Activated CD4-positive, alpha-beta T cell treated with anti-CD3 and anti-CD28 coated beads, Interleukin-2, Interleukin-4, amounts not matched to agents 100 ng/mL and 50 ng/mL, durations not matched to agents 16 hours and 8 hours (primary cell): ENCODE data around the gene RAMACL.
"Not testable (repeated sequence)": the region's sequence is repeated elsewhere in the genome, so short reads cannot be mapped to it uniquely, and the experiment has no call there.

Experiments used
- DNase-seq: peaks from one replicate; pipeline ENCODE4 v3.0.0-alpha.2; 2020; ENCODE audit warnings: low spot score

Gene RAMACL

DNA sequence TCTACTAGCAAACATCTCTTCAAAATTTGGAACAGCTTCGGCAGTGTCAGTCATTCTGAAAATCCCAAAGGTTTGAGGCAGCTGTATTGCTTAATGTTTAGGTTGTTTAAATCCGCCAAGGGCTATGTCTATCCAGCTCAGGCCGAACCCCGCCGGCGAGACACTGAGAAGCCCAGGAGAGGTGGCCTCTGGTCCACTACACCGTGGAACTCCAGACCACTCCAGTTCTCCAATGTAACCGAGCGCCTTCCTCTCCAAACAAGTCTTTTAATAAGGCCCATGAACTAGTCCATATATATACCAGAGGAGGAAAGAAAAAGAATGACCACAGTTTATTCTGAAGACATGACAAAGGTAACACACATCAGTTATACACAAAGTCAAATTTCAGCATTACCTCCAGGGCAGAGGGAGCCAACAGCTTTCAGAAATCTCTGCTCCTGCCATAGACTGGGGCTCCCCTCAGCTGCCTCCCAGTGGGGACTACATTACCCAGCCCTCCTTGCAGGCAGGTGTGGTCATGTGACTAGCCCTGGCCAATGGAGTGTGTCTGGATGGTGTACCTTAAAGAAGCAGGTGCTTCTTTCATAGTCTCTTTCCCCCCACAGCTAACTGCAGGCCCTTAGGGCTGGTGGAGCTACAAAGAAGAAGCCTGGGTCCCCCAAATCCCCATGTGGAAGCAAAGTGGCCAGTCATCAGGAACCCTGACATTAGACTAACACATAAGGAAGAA lies at the start of gene RAMACL:
Gene RAMACL, minus strand, starts transcription at position 255 of the 733 bp plus-strand sequence. Its CDS starts 201 bp downstream, at position 54.
- peak; percentile 49 for DNase-seq

DNA sequence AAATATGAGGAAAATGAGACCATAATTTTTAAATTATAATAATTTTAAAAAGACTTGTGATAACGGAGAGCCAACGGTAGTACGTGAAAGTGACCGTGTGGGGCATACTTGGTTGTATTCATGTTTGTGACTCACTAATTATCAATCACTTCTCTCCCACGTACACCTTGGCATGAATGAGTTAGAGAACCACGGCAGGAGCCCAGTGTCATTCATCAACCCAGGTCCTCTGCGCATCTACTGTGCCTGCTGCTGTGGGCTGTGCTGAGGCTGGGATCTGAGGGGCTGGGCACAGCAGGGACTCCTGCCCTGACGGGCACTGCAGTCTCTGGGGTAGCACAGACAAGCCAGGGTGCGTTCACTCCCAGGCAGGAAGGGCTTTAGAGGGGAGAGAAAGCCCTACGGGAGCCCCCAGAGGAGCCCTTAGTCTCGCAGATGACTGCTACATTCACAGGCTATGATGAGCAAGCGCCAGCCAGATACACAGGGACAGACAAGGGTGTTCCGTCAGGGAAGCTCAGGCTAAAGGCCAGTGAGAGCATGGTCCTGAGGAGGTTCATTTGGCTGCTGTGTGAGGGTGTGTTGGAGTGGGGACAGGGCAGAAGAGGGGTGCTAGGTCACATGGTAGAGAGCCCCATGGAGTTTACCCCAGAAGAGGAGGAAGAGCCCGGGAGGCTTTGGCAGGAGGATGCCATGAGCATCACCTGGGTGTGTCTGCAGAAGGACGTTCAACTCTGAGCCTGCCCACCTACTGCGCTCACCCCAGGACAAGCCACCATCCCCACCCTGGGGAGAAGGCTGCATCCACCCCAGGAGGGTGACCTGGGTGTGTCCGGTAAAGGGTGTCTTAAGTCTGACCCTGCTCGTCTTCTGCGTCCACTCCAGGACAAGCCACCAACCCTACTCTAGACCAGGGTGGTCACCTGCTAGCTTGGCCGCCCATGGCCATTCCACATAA lies 48.8 kb upstream of the RAMACL start:
- DNase-seq = no peak

DNA sequence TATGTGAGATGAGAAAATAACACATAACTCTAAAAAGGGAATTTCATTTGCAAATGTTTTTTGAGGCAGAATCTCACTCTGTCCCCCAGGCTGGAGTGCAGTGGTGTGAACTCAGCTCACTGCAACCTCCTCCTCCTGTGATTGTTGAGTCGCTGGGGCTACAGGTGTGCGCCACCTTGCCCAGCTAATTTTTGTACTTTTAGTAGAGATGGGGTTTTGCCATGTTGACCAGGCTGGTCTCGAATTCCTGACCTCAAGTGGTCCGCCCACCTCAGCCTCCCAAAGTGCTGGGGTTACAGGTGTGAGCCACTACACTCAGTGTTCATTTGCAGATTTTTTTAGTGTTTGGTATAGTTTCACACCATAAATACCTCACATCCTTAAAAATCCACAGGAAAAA lies 48.1 kb upstream of the RAMACL start:
- DNase-seq = not testable (repeated sequence)

DNA sequence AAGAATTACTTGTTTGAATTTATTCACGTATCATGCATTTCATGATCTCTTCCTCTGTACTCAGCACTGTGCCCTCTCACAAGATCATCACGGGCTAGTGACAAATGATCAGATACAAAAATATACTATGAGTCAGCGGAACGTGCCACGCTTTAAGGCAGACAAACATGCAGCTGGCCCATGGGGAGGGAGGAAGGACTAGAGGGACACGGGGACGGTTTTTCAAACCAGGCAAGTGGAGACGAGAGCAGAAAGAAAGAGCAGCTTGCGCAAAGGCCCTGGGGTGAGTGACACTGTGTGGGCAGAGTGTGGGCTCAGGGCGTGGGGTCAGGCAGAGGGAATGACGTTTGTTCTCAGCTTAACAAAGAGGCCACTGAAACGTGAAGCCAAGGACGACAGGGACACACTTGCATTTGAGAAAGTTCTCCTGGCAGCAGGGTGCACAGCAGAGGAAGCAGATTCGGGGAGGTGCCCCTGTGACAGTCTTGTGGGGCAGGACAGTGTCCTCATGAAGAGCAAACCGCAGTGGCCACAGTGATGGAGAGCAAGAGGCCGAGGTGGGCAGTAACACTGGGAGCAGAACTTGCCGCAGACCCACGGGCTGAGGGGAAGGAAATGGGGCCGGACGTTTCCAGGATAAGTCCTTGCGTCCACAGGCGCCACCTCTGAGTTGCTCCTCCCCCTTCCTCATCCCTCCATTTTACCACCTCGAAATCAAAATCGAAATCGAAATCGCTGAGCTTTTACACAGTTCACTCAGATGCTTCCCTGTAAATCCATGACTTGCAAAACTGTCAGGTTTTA lies 47.5 kb upstream of the RAMACL start:
- no peak for DNase-seq

DNA sequence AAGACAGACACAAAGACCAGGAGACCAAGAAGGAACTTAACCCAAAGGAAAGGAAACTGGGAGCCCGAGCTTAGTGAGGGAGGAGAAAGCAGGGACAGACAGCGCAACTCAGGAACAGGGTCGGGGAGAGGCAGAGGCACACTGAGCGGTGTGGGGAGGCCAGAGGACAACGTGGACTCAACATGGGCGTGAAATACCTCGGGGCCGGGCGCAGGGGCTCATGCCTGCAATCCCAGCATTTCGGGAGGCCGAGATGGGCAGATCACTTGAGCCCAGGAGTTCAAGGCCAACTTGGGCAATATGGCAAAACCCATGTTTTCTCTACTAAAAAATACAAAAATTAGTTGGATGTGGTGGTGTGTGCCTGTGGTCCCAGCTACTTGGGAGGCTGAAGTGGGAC lies 46.3 kb upstream of the RAMACL start:
- DNase-seq = no peak

DNA sequence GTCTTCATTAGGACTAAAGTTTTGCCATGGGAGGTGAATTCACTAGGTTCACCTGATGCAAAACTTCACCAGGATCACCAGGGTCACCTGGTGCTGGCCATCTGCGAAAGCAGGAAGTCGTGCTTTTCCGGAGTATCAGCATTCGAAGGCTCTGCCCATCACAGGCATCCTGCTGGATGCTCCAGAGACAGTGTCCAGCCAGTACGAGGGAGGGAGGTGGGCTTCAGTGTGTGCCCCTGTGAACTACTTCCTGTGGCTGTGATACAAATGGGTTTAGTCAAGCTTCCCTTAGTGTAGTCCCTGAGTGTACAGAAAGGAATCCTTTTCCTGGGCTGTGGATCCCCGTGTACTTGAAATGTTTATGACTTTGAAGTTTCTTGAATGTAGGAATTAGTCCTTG lies 44.0 kb upstream of the RAMACL start:
- no peak for DNase-seq

DNA sequence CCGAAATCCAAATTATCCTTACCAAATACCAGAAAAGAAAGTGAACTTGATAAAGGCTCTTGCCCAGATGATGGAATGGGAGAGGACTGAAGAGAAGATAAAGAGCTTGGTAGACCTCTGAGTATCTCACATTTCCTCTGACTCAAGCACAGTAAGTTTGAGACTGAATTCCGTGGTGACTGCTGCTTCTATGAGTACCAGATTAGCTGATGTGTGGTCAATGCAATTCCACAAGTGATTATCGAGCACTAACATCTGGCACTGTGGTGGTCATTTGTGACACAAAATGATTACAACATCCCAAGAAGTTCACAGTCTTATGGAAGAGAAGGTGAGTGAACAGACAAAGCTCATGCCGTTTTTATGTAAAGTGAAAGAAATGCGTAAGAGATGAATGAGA lies 43.1 kb upstream of the RAMACL start:
- no peak for DNase-seq

DNA sequence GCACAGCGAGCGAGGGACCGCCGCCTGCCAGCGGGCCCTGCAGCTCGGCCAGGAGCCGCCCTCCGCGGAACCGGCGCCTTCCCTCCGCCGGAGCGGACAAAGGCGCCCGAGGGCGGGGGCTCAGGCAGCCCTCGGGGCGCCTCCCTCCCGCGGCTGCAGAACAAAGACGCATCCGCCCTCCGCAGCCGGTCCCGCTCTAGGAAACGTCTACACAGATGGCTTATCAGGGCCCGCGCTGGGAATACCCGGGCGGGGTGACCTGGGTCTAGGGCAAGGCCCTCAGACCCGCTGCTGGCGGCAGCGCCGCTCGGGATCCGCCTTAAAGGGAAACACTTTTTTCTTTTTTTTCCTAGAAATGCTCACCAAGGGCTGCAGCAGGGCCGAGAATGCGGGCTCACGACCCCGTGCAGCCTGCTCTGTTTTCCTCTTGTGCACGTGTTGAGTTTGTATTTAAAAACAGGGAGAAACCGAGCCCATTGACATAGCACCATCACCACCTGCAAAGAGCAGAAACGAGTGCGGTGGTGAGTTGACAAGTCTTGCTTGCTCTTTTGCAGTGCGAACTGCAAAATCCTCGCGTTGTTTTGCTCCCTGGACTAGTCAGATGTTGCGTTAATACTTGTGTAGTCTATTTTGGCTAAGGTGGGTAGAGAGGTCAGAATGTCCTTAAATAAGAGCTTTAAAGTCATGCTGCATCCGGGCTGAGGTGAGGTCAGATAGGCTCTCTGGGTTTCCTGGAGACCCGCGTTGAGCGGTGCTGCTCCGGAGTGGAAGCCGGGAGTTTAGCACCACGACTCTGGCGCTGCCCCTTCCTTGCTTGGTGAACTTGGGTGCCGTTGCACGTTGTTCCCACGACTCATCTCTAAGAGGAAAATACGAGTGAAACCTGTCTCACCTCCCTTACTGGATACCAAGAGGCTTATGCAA lies 41.7 kb upstream of the RAMACL start:
- DNase-seq = peak; percentile 23

DNA sequence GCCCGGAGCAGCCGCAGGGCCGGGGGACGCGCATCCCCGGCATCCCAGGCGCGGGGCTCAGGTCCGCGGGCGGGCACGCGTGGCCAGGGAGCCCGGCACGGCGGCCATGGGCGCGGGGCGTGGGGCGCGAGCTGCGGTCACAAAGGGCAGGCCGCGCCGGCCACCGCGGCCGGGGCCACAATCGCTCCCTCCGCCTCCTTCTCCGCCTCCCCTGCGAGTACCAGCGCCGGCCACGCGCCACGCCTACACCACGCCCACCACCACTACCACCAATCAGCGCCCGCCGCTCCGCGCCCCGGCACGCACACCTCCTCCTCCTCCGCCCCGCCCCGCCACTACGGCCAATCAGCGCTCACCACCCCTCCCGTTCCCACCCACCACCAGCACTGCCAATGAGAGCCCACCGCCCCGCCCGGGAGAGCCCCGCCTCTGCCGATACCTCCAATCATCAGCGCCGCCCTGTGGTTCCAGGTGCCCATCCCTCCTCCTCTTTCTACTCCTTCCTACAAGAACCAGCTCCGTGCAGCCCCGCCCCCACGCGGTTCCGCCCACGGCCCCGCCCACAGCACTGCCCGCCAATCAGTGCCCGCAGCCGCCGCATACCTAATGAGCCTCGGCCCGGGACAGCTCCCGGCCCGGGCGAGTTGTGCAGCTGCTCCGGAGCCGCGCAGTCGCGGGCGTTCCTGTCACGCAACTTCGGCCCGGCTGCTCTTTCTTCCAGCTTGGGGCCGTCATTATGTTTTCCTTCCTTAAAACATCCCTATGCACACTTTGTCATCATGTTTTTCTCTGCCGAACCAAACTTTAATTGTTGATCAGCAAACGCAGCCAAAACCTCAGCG lies 40.8 kb upstream of the RAMACL start, which contains the start of gene RPS6KA2:
Gene RPS6KA2, minus strand, starts transcription at position 219 of the 842 bp plus-strand sequence. CDS start 232 bp downstream, outside the sequence.
- peak; percentile 100 for DNase-seq

DNA sequence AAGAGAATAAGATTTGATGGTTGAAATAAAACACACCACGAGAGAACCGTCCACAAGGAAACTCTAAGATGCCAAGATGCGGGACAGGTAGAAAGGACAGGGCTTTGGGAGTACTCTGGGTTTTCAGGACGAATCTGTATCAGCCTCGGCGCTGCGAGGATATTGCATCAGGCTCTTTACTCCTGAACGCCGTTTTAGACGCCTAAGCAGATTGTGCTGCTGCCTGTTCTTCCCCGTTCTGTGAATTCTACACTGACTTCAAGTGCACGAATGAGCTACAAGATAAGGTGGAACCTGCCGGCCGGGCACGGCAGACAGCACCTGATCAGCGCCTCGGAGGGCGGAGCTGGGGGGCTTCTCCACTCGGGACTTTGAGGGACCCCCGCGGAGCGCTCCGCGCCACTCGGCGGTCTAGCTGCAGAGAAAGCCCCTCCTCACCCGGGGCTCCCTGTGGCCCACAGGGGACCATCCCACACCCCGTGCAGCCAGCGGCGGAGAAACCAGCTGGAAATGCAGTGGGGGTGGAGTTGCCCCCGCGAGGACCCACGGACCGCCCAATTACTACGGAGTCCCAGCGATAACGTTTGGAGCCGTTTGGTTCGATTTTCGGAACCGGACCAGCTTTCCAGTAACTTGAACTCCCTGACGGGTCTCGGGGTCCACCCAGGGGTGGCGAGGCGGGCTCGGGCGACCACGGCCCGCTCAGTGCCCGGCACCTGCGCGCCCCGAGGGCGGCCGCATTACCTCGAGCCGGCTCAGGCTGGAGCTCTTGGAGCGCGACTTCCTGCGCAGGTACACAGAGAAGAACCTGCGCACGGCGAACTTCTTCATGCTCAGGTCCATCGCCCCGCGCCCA lies 39.9 kb upstream of the RAMACL start:
- no peak for DNase-seq

DNA sequence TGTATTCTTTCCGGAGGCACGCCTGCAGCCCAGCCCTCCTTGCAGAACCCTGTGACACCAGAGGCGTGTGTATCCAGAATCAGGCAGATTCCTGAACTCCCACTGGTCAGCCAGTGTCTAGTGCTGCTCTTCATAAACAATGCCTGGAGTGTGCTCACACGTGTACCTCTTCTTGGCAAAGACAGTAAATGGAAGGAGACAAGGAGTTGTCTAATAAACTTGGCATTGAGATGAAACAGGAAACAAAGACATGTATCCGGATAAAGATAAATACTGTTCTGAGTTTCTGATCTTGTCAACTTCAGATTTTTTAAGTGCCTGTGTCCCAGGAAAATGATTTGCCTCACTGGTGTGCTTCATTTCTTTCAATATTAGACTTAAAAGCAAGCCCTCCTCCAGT lies 38.9 kb upstream of the RAMACL start:
- DNase-seq = no peak

DNA sequence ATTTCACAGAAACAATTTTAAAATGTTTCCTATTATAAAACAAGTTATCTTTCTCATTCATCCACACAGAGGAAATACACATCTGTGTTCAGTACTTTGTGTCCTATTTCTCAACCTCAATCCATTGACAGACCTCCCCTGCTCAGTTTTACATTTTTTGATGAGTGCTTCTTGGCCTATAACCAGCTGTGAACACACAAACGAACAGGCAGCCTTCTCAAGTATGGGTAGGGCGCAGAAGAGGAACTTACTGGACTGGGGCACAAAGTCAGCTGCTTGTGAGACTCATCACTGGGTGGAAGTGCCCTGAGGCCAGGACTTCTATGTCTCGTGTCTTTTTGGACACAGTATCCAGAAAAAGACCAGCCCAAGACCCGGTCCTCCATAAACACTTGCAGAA lies 37.8 kb upstream of the RAMACL start:
- no peak for DNase-seq

DNA sequence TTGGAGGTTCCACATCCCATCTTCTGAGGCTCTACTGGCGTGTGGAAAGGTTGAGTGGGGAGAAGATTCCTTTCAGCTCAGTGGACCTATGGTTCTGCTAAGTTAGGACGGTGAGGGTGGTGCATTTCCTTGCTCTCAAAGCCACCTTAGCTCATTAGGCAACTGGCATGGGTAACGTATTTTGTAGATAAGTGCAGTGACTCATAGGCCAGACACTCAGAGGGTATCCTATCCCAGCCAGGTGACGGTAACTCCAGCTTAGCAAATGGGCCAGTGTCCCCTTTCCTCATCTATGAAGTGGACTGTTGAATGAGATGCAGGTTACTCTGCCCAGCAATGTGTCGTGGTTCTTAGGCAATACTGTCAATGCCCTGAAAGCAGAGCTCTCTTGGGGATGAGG lies 36.8 kb upstream of the RAMACL start:
- no peak for DNase-seq

DNA sequence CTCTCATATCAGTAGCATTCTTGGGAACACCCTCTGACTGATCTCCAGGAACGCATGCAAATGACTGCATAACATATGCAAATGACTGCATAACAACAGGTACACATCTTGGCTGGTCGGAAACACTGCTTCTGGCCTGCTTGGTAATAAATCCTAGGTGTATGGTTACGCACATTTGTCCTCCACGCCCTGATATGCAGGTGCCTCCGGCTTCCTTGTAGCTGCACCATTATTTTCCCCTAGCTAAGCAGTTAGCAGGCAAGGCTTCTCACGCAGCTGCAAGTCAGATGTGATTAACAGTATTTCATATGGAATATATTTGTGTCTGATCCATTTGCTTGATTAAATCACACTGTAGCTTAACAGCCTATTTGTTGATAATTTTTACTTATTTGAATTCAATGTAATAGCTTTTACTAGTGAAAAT lies 34.6 kb upstream of the RAMACL start:
- no peak for DNase-seq

DNA sequence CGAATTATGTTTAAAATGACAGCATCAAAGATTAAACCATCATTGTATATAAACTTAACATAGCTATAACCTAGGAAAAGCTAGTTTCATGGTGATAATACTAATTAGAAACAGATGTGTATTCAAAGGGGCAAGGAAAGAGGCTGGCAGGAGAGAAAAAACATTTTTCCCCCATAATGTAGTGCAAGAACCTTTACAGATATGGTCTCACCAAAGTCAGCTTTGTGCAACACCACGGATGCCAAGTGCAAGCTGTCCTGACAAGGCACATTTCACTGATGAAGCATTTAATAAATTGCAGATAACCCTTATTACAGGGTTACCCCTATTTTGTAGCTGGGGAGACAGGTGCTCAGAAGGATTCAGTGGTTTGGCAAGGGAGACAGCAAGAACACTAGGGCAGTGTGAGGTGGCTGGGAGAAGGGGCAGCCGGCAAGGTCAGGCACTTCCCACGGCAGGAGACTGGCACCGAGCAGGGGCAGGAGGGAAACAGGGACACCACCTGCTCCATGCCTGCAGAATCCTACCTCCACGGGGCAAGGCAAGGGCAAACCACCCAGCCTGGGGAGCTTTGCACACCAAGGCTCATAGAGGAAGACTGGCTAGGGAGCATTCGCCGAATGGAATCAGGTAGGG lies 34.1 kb upstream of the RAMACL start:
- no peak for DNase-seq

DNA sequence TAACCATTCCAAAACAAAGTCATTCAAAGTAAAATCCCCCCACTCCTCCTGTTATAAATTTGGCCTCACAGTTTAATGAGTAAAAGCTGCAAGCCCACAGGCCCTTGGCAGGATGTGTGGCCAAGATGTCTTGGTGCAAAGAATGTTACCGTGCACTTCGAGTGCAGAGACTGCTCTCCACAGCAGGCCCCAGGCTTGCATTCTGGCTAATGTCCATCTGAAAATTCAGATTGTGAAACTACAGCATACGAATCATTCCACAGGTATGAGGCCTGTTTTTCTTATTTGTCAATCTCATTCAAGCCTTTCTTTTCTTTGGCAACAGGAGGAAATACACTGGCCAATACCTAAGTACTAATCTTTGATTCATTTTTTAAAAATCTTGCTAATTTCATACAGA lies 33.4 kb upstream of the RAMACL start:
- DNase-seq = no peak

DNA sequence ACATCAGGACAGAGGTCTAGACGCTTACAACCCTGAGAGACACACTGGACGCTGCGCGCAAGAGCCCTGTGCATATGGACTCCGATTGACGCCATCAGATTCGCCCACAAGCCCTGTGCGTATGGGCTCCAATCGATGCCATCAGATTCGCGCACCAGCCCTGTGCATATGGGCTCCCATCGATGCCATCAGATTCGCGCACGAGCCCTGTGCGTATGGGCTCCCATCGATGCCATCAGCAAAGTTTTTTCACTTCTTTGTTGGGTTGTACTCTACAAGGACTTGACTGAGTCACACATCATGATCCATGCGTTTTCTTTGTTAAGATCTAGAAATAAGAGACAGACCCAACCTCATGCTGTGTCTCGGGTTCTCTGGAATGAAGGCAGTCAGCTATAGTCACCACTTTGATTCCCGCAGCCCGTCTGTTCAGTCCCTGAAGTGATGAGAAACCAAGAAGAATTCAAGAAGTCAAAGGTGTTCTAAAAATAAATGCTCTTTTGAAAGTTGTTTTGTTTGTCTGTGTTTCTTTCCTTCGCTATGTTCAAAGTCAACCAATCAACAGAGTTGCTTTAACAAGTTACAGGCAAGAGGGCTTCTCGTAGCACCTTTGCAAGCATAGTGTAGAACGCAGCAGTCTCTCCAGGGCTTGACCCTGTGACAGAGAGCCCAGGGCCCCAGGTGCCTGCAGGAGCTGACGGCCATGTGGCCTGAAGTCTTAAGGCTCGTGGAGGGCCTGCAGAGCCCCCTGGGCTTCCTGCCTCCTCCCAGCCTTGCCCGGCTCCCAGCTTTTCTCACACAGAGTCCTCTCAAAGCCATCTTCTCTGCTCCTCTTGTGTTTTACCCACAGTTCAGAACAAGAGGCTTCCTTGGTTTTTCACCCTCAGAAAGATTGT lies 32.6 kb upstream of the RAMACL start:
- DNase-seq = no peak

DNA sequence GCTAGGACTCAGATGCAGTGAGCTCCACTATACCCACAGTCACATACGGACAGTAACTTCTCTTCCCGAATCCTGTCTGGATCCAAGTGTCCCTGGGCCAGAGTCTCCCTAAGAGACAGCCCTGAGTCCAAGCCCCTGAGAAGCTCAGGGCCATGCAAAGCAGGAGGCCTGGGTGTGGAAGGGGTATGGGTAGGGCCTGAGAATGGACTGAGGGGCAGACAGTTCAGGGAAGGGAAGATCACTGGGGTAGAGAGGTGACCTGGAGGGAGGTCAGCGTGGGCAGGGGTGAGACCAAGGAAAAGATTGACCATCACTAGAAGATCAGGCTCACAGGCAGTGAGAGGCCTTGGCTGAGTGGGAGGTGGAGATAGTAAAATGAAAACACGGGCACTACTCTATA lies 31.8 kb upstream of the RAMACL start:
- DNase-seq = no peak
